K562 (cell line): ENCODE measurements around the gene PCLAF.

ENCODE experiments used
- ARID3B ChIP-seq: fragments of 250-450 bp; sonication (Bioruptor Pico); IDR thresholded peaks from 2 replicates; pipeline ENCODE4 v1.4.0; 2020; ENCODE audit warnings: borderline replicate concordance
- CREB3L1 ChIP-seq: fragments of 450-650 bp; IDR thresholded peaks from 2 replicates; pipeline ENCODE4 v1.6.1; 2014; ENCODE audit warnings: low read depth, mild to moderate bottlenecking, moderate library complexity, borderline replicate concordance
- NFRKB ChIP-seq: fragments of 450-650 bp; IDR thresholded peaks from 2 replicates; pipeline ENCODE4 v1.6.1; 2016; ENCODE audit warnings: low read depth
- POLR2A ChIP-seq: fragments of 450-650 bp; conservative IDR thresholded peaks from 2 replicates; pipeline ENCODE4 v1.6.1; 2016
- RFX5 ChIP-seq: IDR thresholded peaks from 2 replicates; pipeline ENCODE4 v1.6.1; 2011; ENCODE audit warnings: low read depth, mild to moderate bottlenecking, improper control_type of control experiment, low read length
- SMC3 ChIP-seq: conservative IDR thresholded peaks from 2 replicates; pipeline ENCODE4 v1.6.1; 2011; ENCODE audit warnings: low read depth, low read length, improper control_type of control experiment; ENCODE audit not compliant: insufficient read depth
- TFAM ChIP-seq: fragments of 250-450 bp; sonication (Bioruptor Pico); conservative IDR thresholded peaks from 2 replicates; pipeline ENCODE4 v1.5.0; 2021; ENCODE audit warnings: mild to moderate bottlenecking, moderate library complexity
- ZBTB40 ChIP-seq, 2 experiments: fragments of 450-650 bp in 1 of 2; sonication (generic) in 1 of 2; formaldehyde crosslinking in 1 of 2; IDR thresholded peaks; 2 replicates each; pipeline versions ENCODE4 v1.7.1 to v1.9.0; 2016 to 2022; ENCODE audit warnings: inconsistent platforms in 1 of 2, mild to moderate bottlenecking in 1 of 2, missing genetic modification reagents in 1 of 2
- ZBTB49 ChIP-seq: sonication (generic); formaldehyde crosslinking; IDR thresholded peaks from 2 replicates; pipeline ENCODE4 v1.8.0; 2022; ENCODE audit warnings: missing genetic modification reagents, mild to moderate bottlenecking, borderline replicate concordance

GRCh38 chr15:64396789-64397188, 15.5 kb upstream of the PCLAF start:
- TF ChIP-seq SMC3 (no peak), ARID3B (CRISPR knock-in tag) (no peak), TFAM (no peak), POLR2A (no peak), ZBTB40 (IDR thresholded peaks at IDR 0.05) (no peak), ZBTB40 (CRISPR knock-in tag; IDR thresholded peaks at IDR 0.05) (no peak), NFRKB (no peak), ZBTB49 (CRISPR knock-in tag) (no peak), RFX5 (no peak), CREB3L1 (no peak)
